Esophagus squamous epithelium (tissue), 5 donors: ENCODE measurements around the gene BTAF1. TPM values are rescaled to one million over a fixed set of nuclear protein-coding genes. Genes with fewer than 3 reads are reported as not detected.

Source experiments
- DNase-seq: peaks from one replicate; lab custom pipeline; 2025; lab: John Stamatoyannopoulos, UW
- H3K27ac ChIP-seq, 4 donors: fragments of 200-600 bp; sonication (generic); one replicate each; pipeline ENCODE4 v1.5.1; 2016 to 2019; ENCODE audit warnings: mild to moderate bottlenecking in 1 of 4
- H3K27me3 ChIP-seq, 4 donors: fragments of 200-600 bp; sonication (generic); 1 replicate in 3 of 4; 2 replicates in 1 of 4; pipeline versions ENCODE4 v1.5.1 to v1.6.0; 2017 to 2021; ENCODE audit warnings: antibody characterized with exemption in 1 of 4
- H3K36me3 ChIP-seq, 3 donors: fragments of 200-600 bp; sonication (generic); one replicate each; pipeline ENCODE4 v1.5.1; 2016 to 2019
- H3K4me1 ChIP-seq, 3 donors: fragments of 200-600 bp; sonication (generic); one replicate each; pipeline ENCODE4 v1.5.1; 2017 to 2019
- H3K4me3 ChIP-seq, 4 donors: fragments of 200-600 bp; sonication (generic); 1 replicate in 3 of 4; 2 replicates in 1 of 4; pipeline ENCODE4 v1.5.1; 2016 to 2019; ENCODE audit warnings: mild to moderate bottlenecking in 2 of 4, moderate library complexity in 1 of 4
- H3K9me3 ChIP-seq, 3 donors: fragments of 200-600 bp; sonication (generic); one replicate each; pipeline ENCODE4 v1.5.1; 2016 to 2019
- CTCF ChIP-seq, 6 experiments: fragments of 450-650 bp in 4 of 6; fragments of 200-600 bp in 2 of 6; sonication (generic) in 2 of 6; IDR thresholded peaks; one replicate each; pipeline ENCODE4 v1.5.1; 2016 to 2019; ENCODE audit warnings: antibody characterized with exemption in 6 of 6, mild to moderate bottlenecking in 4 of 6, moderate library complexity in 4 of 6
- POLR2A ChIP-seq, 4 donors: fragments of 450-650 bp; IDR thresholded peaks; one replicate each; pipeline ENCODE4 v1.6.1; 2017; ENCODE audit warnings: antibody characterized with exemption in 4 of 4, mild to moderate bottlenecking in 4 of 4, moderate library complexity in 3 of 4
- WGBS, 2 donors: methylation state at CpG; one replicate each; pipeline ENCODE4 v1.1.5; 2018; 5-methylcytosine and 5-hydroxymethylcytosine counted together
- intact Hi-C: fragments of 100-400 bp; cut with DNase I; formaldehyde crosslinking; loops from one replicate; pipeline ENCODE4 v1.15.0; 2022
- total RNA-seq, 4 donors: library from RNA; depleted of rRNA; stranded (reverse); fragments of >200 nt; gene quantifications; one replicate each; pipeline ENCODE4 v1.1.0, GENCODE V29; 2016
- donor health status: DM: yes; HTN: yes; CAD: no.

Gene BTAF1
- total RNA-seq, 4 donors from 2014 or later = 19.0 to 52.8 (median 28.0) TPM

- Histone ChIP-seq H3K4me1 (peaks cover 0 to under 1% (median 0%) of the 10 kb centered on the region in 3 donors), H3K27me3 (no peaks in the 10 kb centered on the region), H3K27ac (no peak overlapping the region), H3K36me3 (no peaks in the 10 kb centered on the region), H3K9me3 (no peaks in the 10 kb centered on the region), H3K4me3 (no peak overlapping the region)
- intact Hi-C loops = no loop called here
- WGBS, 2 donors = 41 to 88% methylated on average over 2 to 3 of the region's 3 CpGs
- DNase-seq = no peak
- TF ChIP-seq CTCF (IDR thresholded peaks at IDR 0.05) (no peak), POLR2A (IDR thresholded peaks at IDR 0.05) (no peak)
These were observed 27.3 kb upstream of the BTAF1 start for GRCh38 chr10:91896212-91896756.

GRCh38 chr10:91897421-91897820, 26.1 kb upstream of the BTAF1 start:
- TF ChIP-seq CTCF (IDR thresholded peaks at IDR 0.05) (no peak), POLR2A (IDR thresholded peaks at IDR 0.05) (no peak)
- no peaks in the 10 kb centered on the region for H3K9me3 ChIP-seq
- no peak for DNase-seq
- H3K27ac ChIP-seq = no peak overlapping the region
- no peaks in the 10 kb centered on the region for H3K36me3 ChIP-seq
- no peaks in the 10 kb centered on the region for H3K27me3 ChIP-seq
- H3K4me1 ChIP-seq = peaks cover 5 to 12% (median 7%) of the 10 kb centered on the region in 3 donors
- no peak overlapping the region for H3K4me3 ChIP-seq
- WGBS, 2 donors = 53 to 68% methylated on average over 8 of the region's 8 CpGs
- intact Hi-C loops = no loop called here

- Histone ChIP-seq H3K4me3 (no peak overlapping the region), H3K9me3 (no peaks in the 10 kb centered on the region), H3K36me3 (no peaks in the 10 kb centered on the region), H3K27me3 (no peaks in the 10 kb centered on the region), H3K4me1 (peaks cover 5 to 18% (median 10%) of the 10 kb centered on the region in 3 donors), H3K27ac (peak overlapping the region in 2 of 4 donors; percentile 36 to 45)
- intact Hi-C loops = no loop called here
- WGBS, 2 donors = 0% methylated on average over 2 of the region's 2 CpGs
- no peak for DNase-seq
- TF ChIP-seq POLR2A (IDR thresholded peaks at IDR 0.05) (no peak), CTCF (IDR thresholded peaks at IDR 0.05) (no peak)
These were observed 21.5 kb upstream of the BTAF1 start for GRCh38 chr10:91901784-91902677.

GRCh38 chr10:91907033-91907594, 16.5 kb upstream of the BTAF1 start:
- intact Hi-C loops = loop anchor here (5.0 kb wide), 1 partner anchor 150 kb away; no protein-coding TSS in a partner anchor
- TF ChIP-seq CTCF (IDR thresholded peaks at IDR 0.05) (no peak), POLR2A (IDR thresholded peaks at IDR 0.05) (no peak)
- no peaks in the 10 kb centered on the region for H3K27me3 ChIP-seq
- no peak for DNase-seq
- no peak overlapping the region for H3K4me3 ChIP-seq
- H3K36me3 ChIP-seq = no peaks in the 10 kb centered on the region
- no peak overlapping the region for H3K27ac ChIP-seq
- H3K9me3 ChIP-seq = no peaks in the 10 kb centered on the region
- peaks cover 7 to 36% (median 15%) of the 10 kb centered on the region in 3 donors for H3K4me1 ChIP-seq
- WGBS, 2 donors = 64 to 77% methylated on average over 5 of the region's 5 CpGs
